K562 (cell line): ENCODE measurements around the gene UBL5. TPM values are rescaled to one million over a fixed set of nuclear protein-coding genes. Genes with fewer than 3 reads are reported as not detected.
A peak's percentile ranks its signal among the peaks of the same experiment; 100 is the strongest.

Experiments used
- ATAC-seq: fragments of 200-7000 bp; cut with Tn5 transposase; 3 replicates; pipeline ENCODE4 v1.9.1; 2020; ENCODE audit warnings: moderate library complexity
- BruUV-seq: library from RNA; stranded (reverse); fragments of 400-500 nt; replicated peaks from 2 replicates; lab custom pipeline; 2021; lab: Mats Ljungman, UMichigan
- CTCF ChIA-PET: fragments of 300-600 bp; formaldehyde crosslinking; extraction: SDS; loops from one replicate; lab custom pipeline; 2021; ENCODE audit warnings: low intra/inter-chr PET ratio; lab: Yijun Ruan, JAX
- POLR2A ChIA-PET: fragments of 300-600, 350-650 bp; sonication (Branson Sonifier 250); formaldehyde crosslinking; extraction: SDS; loops from one replicate; lab custom pipeline; 2021; ENCODE audit warnings: antibody characterized with exemption, inconsistent platforms; lab: Yijun Ruan, JAX
- DNase-seq, 4 experiments: peaks; one replicate each; pipeline versions ENCODE4 v3.0.0 to v3.0.0-alpha.2; 2011 to 2018; ENCODE audit warnings: low spot score in 3 of 4, mixed read lengths in 3 of 4; ENCODE audit errors: extremely low read depth in 1 of 4
- FAIRE-seq: peaks from 2 replicates; lab custom pipeline; 2011; peaks lifted over from hg19 to GRCh38; lab: Jason Lieb, UNC
- H2AFZ ChIP-seq: 2 replicates; pipeline ENCODE4 v1.6.0; 2011; ENCODE audit warnings: low read depth, low read length, control low read depth, inconsistent platforms
- H3K27ac ChIP-seq: fragments of 200-600 bp; 3 replicates; pipeline ENCODE4 v1.8.0; 2011; ENCODE audit warnings: low read depth, mild to moderate bottlenecking, control low read depth, inconsistent platforms, low read length, moderate library complexity, mixed read lengths; ENCODE audit errors: extremely low read depth
- H3K27me3 ChIP-seq, 2 experiments: fragments of 300-600 bp in 1 of 2; 2 replicates in 1 of 2; 3 replicates in 1 of 2; pipeline versions ENCODE4 v1.6.0 to v1.8.0; 2011; ENCODE audit warnings: inconsistent platforms in 2 of 2, low read length in 2 of 2, mild to moderate bottlenecking in 1 of 2, mixed read lengths in 1 of 2, moderate library complexity in 1 of 2; ENCODE audit not compliant: control insufficient read depth in 2 of 2, insufficient read depth in 2 of 2
- H3K36me3 ChIP-seq: fragments of 300-600 bp; 3 replicates; pipeline ENCODE4 v1.8.0; 2011; ENCODE audit warnings: mild to moderate bottlenecking, low read length, inconsistent platforms; ENCODE audit not compliant: control insufficient read depth, insufficient read depth
- H3K4me1 ChIP-seq, 2 experiments: fragments of 200-600 bp in 1 of 2; replicated peaks in 1 of 2; 2 replicates in 1 of 2; 3 replicates in 1 of 2; pipeline versions ENCODE4 v1.5.1 to v1.8.0; 2011; ENCODE audit warnings: inconsistent platforms in 2 of 2, low read length in 2 of 2, mild to moderate bottlenecking in 1 of 2, mixed read lengths in 1 of 2, moderate library complexity in 1 of 2; ENCODE audit not compliant: control insufficient read depth in 2 of 2, insufficient read depth in 2 of 2
- H3K4me2 ChIP-seq: 2 replicates; pipeline ENCODE4 v1.6.1; 2011; ENCODE audit warnings: low read length, control low read depth, inconsistent platforms, mixed read lengths; ENCODE audit not compliant: insufficient read depth
- H3K4me3 ChIP-seq: fragments of 200-600 bp; sonication (generic), shearing (Covaris generic); 2 replicates; pipeline ENCODE4 v1.5.1; 2016; ENCODE audit warnings: control low read depth, inconsistent platforms
- H3K79me2 ChIP-seq: fragments of 200-600 bp; 3 replicates; pipeline ENCODE4 v1.8.0; 2011; ENCODE audit warnings: low read length, inconsistent platforms; ENCODE audit not compliant: control insufficient read depth, insufficient read depth
- H3K9ac ChIP-seq, 2 experiments: 2 replicates each; pipeline versions ENCODE4 v1.6.0 to v1.6.1; 2011; ENCODE audit warnings: low read depth in 2 of 2, low read length in 2 of 2, control low read depth in 1 of 2, inconsistent platforms in 1 of 2, mild to moderate bottlenecking in 1 of 2, mixed read lengths in 1 of 2; ENCODE audit not compliant: insufficient read depth in 1 of 2
- H3K9me1 ChIP-seq: one replicate; pipeline ENCODE4 v1.6.0; 2011; ENCODE audit warnings: inconsistent platforms, mild to moderate bottlenecking, low read length, moderate library complexity; ENCODE audit not compliant: control insufficient read depth, insufficient read depth
- H3K9me3 ChIP-seq: replicated peaks from 2 replicates; pipeline ENCODE4 v1.5.1; 2011; ENCODE audit warnings: low read depth, low read length, inconsistent platforms; ENCODE audit not compliant: control insufficient read depth, insufficient read depth
- H4K20me1 ChIP-seq: replicated peaks from 2 replicates; pipeline ENCODE4 v1.6.1; 2011; ENCODE audit warnings: low read length, inconsistent platforms, mixed read lengths; ENCODE audit not compliant: control insufficient read depth, insufficient read depth
- BRCA1 ChIP-seq, 2 experiments: fragments of 450-650 bp in 1 of 2; sonication (generic) in 1 of 2; formaldehyde crosslinking in 1 of 2; IDR thresholded peaks; 2 replicates each; pipeline versions ENCODE4 v1.5.0 to v1.6.1; 2017 to 2020; ENCODE audit warnings: mild to moderate bottlenecking in 1 of 2, missing genetic modification reagents in 1 of 2
- CREM ChIP-seq: IDR thresholded peaks from 2 replicates; pipeline ENCODE4 v1.6.1; 2014; ENCODE audit warnings: antibody characterized with exemption, low read depth
- CSDE1 ChIP-seq, 2 experiments: fragments of 450-650 bp; IDR thresholded peaks; 2 replicates each; pipeline ENCODE4 v1.6.1; 2016; ENCODE audit warnings: mild to moderate bottlenecking in 1 of 2
- DACH1 ChIP-seq: fragments of 450-650 bp; IDR thresholded peaks from 2 replicates; pipeline ENCODE4 v1.6.1; 2018; ENCODE audit not compliant: partially characterized antibody
- GABPB1 ChIP-seq: sonication (generic); formaldehyde crosslinking; IDR thresholded peaks from 2 replicates; pipeline ENCODE4 v1.8.0; 2022; ENCODE audit warnings: mild to moderate bottlenecking, missing genetic modification reagents
- HDAC3 ChIP-seq: fragments of 450-650 bp; IDR thresholded peaks from 2 replicates; pipeline ENCODE4 v1.6.1; 2018; ENCODE audit warnings: borderline replicate concordance, mild to moderate bottlenecking, moderate library complexity; ENCODE audit not compliant: partially characterized antibody
- HNRNPUL1 ChIP-seq: fragments of 200-400 bp; formaldehyde crosslinking; IDR thresholded peaks from 2 replicates; pipeline ENCODE4 v1.6.1; 2017; ENCODE audit warnings: low read length
- IRF2 ChIP-seq: sonication (generic); formaldehyde crosslinking; IDR thresholded peaks from 2 replicates; pipeline ENCODE4 v1.8.1; 2022; ENCODE audit warnings: mild to moderate bottlenecking, missing genetic modification reagents
- MLX ChIP-seq, 2 experiments: fragments of 450-650 bp in 1 of 2; sonication (generic) in 1 of 2; formaldehyde crosslinking; conservative IDR thresholded peaks; 2 replicates each; pipeline versions ENCODE4 v1.4.0 to v1.8.1; 2020 to 2022; ENCODE audit warnings: mild to moderate bottlenecking in 1 of 2, missing genetic modification reagents in 1 of 2
- NFE2L1 ChIP-seq: fragments of 450-650 bp; IDR thresholded peaks from 2 replicates; pipeline ENCODE4 v1.6.1; 2016; ENCODE audit warnings: missing genetic modification characterization, low read depth, mild to moderate bottlenecking, missing compliant biosample characterization, moderate library complexity, borderline replicate concordance
- RAD21 ChIP-seq, 2 experiments: fragments of 250-450 bp in 1 of 2; fragments of 450-650 bp in 1 of 2; sonication (Bioruptor Pico) in 1 of 2; formaldehyde crosslinking in 1 of 2; IDR thresholded peaks in 1 of 2; conservative IDR thresholded peaks in 1 of 2; 2 replicates each; pipeline versions ENCODE4 v1.4.0 to v1.8.0; 2020 to 2022; ENCODE audit warnings: mild to moderate bottlenecking in 2 of 2, moderate library complexity in 1 of 2
- SREBF2 ChIP-seq: sonication (generic); formaldehyde crosslinking; IDR thresholded peaks from 2 replicates; pipeline ENCODE4 v1.4.0; 2020; ENCODE audit warnings: mild to moderate bottlenecking, missing genetic modification reagents
- UBTF ChIP-seq, 2 experiments: IDR thresholded peaks; 2 replicates each; pipeline ENCODE4 v1.6.1; 2012; ENCODE audit warnings: improper control_type of control experiment in 2 of 2, low read depth in 2 of 2, low read length in 2 of 2, borderline replicate concordance in 1 of 2
- ZBTB12 ChIP-seq: fragments of 250-450 bp; sonication (Bioruptor Pico); IDR thresholded peaks from 2 replicates; pipeline ENCODE4 v1.4.0; 2020
- ZBTB17 ChIP-seq: fragments of 450-650 bp; formaldehyde crosslinking; IDR thresholded peaks from 2 replicates; pipeline ENCODE4 v1.4.0; 2020; ENCODE audit warnings: mild to moderate bottlenecking
- ZNF436 ChIP-seq: fragments of 250-450, 450-650 bp; sonication (Bioruptor Pico); formaldehyde crosslinking; IDR thresholded peaks from 2 replicates; pipeline ENCODE4 v1.7.0; 2020; ENCODE audit warnings: mild to moderate bottlenecking
- ZNF507 ChIP-seq: conservative IDR thresholded peaks from 2 replicates; pipeline ENCODE4 v1.6.1; 2017; ENCODE audit warnings: missing genetic modification characterization, missing compliant biosample characterization
- WGBS: fragments of 100-300 bp; shearing (Covaris generic); methylation state at CpG from one replicate; pipeline ENCODE4 v1.1.6; 2016; ENCODE audit warnings: low coverage, mixed read lengths; ENCODE audit not compliant: insufficient coverage; ENCODE audit errors: missing lambda C conversion rate; 5-methylcytosine and 5-hydroxymethylcytosine counted together
- in situ Hi-C: fragments of 300-500 bp; cut with MboI; formaldehyde crosslinking; loops from 4 replicates; pipeline ENCODE4 v1.15.0; 2018; ENCODE audit warnings: inconsistent platforms, mixed read lengths
- intact Hi-C: fragments of 100-400 bp; cut with micrococcal nuclease; formaldehyde crosslinking; loops from 2 replicates; pipeline ENCODE4 v1.14.2; 2022
- polyA plus RNA-seq, 8 experiments: library from polyadenylated mRNA; depleted of rRNA in 4 of 8; stranded (reverse) in 5 of 8; unstranded in 3 of 8; fragments of >200 nt; fragmentation: Nextera tagmentation in 2 of 8; fragmentation: Illumina TruSeq in 1 of 8; extraction: Ambion mirVana in 2 of 8; extraction: Trizol in 1 of 8; gene quantifications; 2 replicates each; pipeline versions ENCODE4 v1.2.1 to v1.2.3, GENCODE V29; 2011 to 2014; ENCODE audit warnings: inconsistent platforms in 1 of 8, missing spikeins in 1 of 8
- total RNA-seq, 7 experiments: library from RNA; depleted of rRNA in 6 of 7; stranded (reverse); fragments of >200 nt in 6 of 7; fragmentation: Illumina TruSeq in 2 of 7; extraction: Trizol in 2 of 7; gene quantifications; 2 replicates each; pipeline versions ENCODE4 v1.2.1 to v1.2.3, GENCODE V29; 2011 to 2021; ENCODE audit warnings: low replicate concordance in 1 of 7

UBL5 gene
- total and polyA plus RNA-seq, 9 of the 15 experiments (the other 6 are each of a cell fraction or from before 2014, with no cell fraction given) = 410 to 1,266 (median 613) TPM

GRCh38 chr19:9847087-9847671 lies 19.5 kb downstream of the UBL5 start:
- peak; percentile 92 for ATAC-seq
- no peaks in the 10 kb centered on the region for H3K27me3 ChIP-seq
- no peaks in the 10 kb centered on the region for H3K9me3 ChIP-seq
- H3K36me3 ChIP-seq = peaks cover 61% of the 10 kb centered on the region; the same call in 2 of the 3 replicates
- peaks cover 10% of the 10 kb centered on the region for H4K20me1 ChIP-seq
- peaks cover 0 to 36% of the 10 kb centered on the region in 2 experiments; a peak in 3 of 5 replicates for H3K4me1 ChIP-seq
- peak; percentile 87 for FAIRE-seq
- no peak overlapping the region; a peak in 1 of 4 replicates for H3K9ac ChIP-seq
- intact Hi-C loops (no loop called here), in situ Hi-C loops (no loop called here)
- POLR2A ChIA-PET = interaction anchor here (0.6 to 1.1 kb wide), 2 partner anchors 43 to 55 kb away, joined by 3 read pairs; no protein-coding TSS in a partner anchor
- peaks cover 9% of the 10 kb centered on the region for H3K9me1 ChIP-seq
- CTCF ChIA-PET = interaction anchor here (0.7 to 2.2 kb wide), 4 partner anchors 48 to 261 kb away, joined by 5 to 16 read pairs (median 8); no protein-coding TSS in a partner anchor
- H2AFZ ChIP-seq = no peak overlapping the region
- no peak overlapping the region for H3K27ac ChIP-seq
- no peaks in the 10 kb centered on the region; the same call in 2 of the 3 replicates for H3K79me2 ChIP-seq
- no TSS peak for BruUV-seq
- 50% methylated on average over 13 of the region's 13 CpGs for WGBS
- H3K4me2 ChIP-seq = no peak overlapping the region
- peak; percentile 73 to 80 (median 77) for DNase-seq
- no peak overlapping the region for H3K4me3 ChIP-seq
- TF ChIP-seq RAD21 (CRISPR knock-in tag; conservative IDR thresholded peaks at IDR 0.05 in 1 of 2, IDR thresholded peaks at IDR 0.05 in 1 of 2) = peak; percentile 19 to 62; a peak in 3 of 4 replicates
- no peak for TF ChIP-seq BRCA1 (IDR thresholded peaks at IDR 0.05)
- no peak for TF ChIP-seq BRCA1 (CRISPR knock-in tag; IDR thresholded peaks at IDR 0.05)
- TF ChIP-seq NFE2L1 (tag) = no peak
- no peak for TF ChIP-seq ZBTB12 (CRISPR knock-in tag)
- no peak for TF ChIP-seq ZNF436 (CRISPR knock-in tag)
- TF ChIP-seq CREM = peak; percentile 59; the same call in 1 of the 2 replicates
- TF ChIP-seq CSDE1 (IDR thresholded peaks at IDR 0.05) = no peak
- TF ChIP-seq GABPB1 (CRISPR knock-in tag) = no peak
- no peak for TF ChIP-seq ZNF507
- no peak for TF ChIP-seq ZBTB17 (CRISPR knock-in tag)
- no peak for TF ChIP-seq HDAC3
- no peak for TF ChIP-seq IRF2 (CRISPR knock-in tag)
- TF ChIP-seq DACH1 = no peak
- no peak for TF ChIP-seq MLX (CRISPR knock-in tag; conservative IDR thresholded peaks at IDR 0.05)
- TF ChIP-seq SREBF2 = no peak
- TF ChIP-seq HNRNPUL1 = no peak
- no peak for TF ChIP-seq UBTF (IDR thresholded peaks at IDR 0.05; ENCODE audit: borderline replicate concordance in 1 of 2, low read depth in 2 of 2, low read length in 2 of 2)
